Left kidney (tissue), 2 donors: ENCODE measurements around the gene LCLAT1. TPM values are rescaled to one million over a fixed set of nuclear protein-coding genes. Genes with fewer than 3 reads are reported as not detected.
"Not testable (repeated sequence)": the region's sequence is repeated elsewhere in the genome, so short reads cannot be mapped to it uniquely, and the experiment has no call there.

ENCODE experiments used
- DNase-seq: peaks from one replicate; pipeline ENCODE4 v3.0.0-alpha.2; 2013
- polyA plus RNA-seq: library from polyadenylated mRNA; unstranded; fragments of 120-200 nt; gene quantifications from one replicate; pipeline ENCODE4 v1.2.1, GENCODE V29; 2013; ENCODE audit not compliant: insufficient read length

LCLAT1 gene
- polyA plus RNA-seq, 1 donor: 22.9 TPM

- DNase-seq: no peak
Measured at GRCh38 chr2:30450025-30450424, 3.0 kb downstream of the LCLAT1 start.

DNA sequence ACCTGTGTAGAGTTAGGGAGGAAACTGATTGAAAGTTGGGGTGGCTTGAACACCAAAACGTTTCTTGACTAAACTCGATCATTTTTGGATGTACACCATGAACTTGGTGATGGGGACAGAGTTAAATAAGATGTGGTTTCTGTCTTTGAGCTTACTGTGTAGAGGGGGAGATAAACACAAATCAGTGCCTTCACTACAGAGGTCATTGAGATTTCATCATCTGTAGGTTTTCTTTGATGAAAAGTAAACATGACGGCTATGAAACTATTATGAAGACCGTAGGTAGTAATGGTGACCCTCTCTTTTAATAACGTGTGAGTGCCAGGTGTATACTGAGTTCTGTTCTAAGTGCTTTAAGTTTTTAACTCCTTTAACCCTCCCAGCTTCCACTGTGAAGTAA, 6.5 kb downstream of the LCLAT1 start:
- no peak for DNase-seq

GRCh38 chr2:30454571-30454970, 7.5 kb downstream of the LCLAT1 start:
- no peak for DNase-seq

- DNase-seq: no peak
Measured at GRCh38 chr2:30455114-30455738, 8.2 kb downstream of the LCLAT1 start.

GRCh38 chr2:30456106-30456505, 9.1 kb downstream of the LCLAT1 start:
- no peak for DNase-seq

DNA sequence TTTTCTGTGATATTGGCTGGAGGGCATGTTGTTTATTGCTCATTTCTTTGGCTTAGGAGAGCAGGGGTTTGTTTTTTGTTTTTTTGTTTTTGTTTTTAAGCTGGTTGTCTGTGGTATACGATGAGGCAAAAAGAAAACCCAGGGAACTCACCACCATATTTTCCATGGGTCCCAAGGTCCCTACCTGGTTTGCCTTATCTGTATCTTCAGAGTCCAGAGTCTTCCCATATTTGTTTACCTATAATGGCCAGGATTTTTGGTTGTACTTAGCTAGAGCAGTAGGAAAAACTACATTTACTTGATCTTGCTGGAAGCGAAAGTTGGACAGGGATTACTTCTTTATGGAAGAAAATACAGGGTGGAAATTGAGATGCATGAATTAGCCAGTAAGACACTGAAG, 9.5 kb downstream of the LCLAT1 start:
- DNase-seq: no peak

DNA sequence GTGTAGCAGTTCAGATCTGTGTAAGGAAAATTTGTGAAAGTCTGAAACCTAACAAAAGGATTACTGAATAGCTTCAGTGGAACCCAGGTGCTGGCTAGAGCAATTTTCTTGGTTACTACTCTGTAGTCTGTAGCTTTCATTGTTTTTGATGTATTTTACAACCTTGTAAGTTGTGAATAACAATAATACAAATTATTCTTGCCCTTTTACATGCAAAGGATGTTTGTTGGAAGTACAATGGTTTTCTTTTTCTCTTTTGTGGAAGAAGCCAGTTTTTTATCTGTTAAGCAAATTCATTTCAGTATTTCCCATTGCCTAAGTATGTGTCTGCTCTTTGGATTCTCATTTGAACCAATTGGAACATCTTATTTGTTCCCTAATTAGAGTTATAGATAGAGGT, 10.2 kb downstream of the LCLAT1 start:
- DNase-seq: no peak

GRCh38 chr2:30459140-30459539, 12.1 kb downstream of the LCLAT1 start:
- no peak for DNase-seq

- no peak for DNase-seq
Measured at GRCh38 chr2:30462131-30462857, 15.2 kb downstream of the LCLAT1 start.

DNA sequence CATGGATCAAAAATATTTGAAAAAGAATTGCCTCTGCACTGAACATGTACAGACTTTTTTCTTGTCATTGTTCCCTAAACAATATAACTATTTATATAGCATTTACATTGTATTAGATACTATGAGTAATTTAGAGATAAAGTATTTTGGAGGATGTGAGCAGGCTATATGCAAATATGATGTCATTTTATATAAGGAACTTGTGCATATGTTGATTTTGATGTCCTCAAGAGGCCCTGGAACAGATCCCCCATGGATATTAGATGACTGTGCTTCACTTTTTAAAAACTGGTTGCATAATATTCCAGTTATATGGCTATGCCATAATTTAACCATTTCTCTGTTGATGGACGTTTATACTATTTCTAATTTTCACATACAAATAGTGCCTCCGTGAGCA, 16.5 kb downstream of the LCLAT1 start:
- no peak for DNase-seq

GRCh38 chr2:30464544-30465170, 17.6 kb downstream of the LCLAT1 start:
- peak; percentile 57 for DNase-seq

GRCh38 chr2:30465171-30465545, 18.1 kb downstream of the LCLAT1 start:
- DNase-seq: no peak

DNA sequence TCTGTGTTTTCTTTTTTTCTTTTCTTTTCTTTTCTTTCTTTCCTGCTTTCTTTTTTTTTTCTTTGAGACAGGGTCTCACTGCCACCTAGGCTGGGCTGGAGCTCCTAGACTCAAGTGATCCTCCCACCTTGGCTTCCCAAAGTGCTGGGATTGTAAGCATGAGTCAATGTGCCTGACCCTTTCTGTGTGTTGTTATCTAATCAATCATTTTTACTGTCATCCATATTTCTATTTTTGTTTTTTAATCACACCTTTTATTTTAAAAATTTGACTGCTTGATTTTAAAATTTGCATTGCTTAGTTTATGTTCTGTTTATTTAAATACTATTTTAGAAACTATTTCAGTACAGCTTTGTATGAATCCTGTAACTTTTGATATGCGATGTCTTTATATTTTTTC, 19.2 kb downstream of the LCLAT1 start:
- DNase-seq: no peak

DNA sequence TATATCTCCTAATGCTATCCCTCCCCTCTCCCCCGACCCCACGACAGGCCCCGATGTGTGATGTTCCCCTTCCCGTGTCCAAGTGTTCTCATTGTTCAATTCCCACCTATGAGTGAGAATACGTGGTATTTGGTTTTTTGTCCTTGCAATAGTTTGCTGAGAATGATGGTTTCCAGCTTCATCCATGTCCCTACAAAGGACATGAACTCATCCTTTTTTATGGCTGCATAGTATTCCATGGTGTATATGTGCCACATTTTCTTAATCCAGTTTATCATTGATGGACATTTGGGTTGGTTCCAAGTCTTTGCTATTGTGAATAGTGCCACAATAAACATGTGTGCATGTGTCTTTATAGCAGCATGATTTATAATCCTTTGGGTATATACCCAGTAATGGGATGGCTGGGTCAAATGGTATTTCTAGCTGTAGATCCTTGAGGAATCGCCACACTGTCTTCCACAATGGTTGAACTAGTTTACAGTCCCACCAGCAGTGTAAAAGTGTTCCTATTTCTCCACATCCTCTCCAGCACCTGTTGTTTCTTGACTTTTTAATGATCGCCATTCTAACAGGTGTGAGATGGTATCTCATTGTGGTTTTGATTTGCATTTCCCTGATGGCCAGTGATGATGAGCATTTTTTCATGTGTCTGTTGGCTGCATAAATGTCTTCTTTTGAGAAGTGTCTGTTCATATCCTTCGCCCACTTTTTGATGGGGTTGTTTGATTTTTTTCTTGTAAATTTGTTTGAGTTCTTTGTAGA, 20.2 kb downstream of the LCLAT1 start:
- DNase-seq: not testable (repeated sequence)

GRCh38 chr2:30470426-30470825, 23.4 kb downstream of the LCLAT1 start:
- DNase-seq: no peak

DNA sequence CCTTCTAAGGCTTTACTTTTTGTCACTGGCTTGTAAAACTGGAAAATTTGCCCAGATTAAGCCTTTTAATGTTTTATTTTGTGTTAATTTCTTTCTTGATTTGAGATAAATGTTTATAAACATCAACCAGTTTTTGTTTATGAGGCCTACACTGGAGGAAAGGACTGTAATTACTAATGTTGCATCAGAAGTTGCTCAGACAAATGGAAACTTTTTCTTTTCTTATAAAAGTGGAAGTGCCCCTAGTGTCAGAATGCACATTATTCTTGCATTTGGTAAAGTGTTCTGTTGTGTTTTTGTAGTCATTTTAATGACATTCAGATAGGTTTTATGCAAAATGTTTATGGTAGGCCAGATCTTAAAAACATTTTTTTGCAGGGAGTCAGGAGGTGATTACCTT, 25.3 kb downstream of the LCLAT1 start:
- DNase-seq: no peak

DNA sequence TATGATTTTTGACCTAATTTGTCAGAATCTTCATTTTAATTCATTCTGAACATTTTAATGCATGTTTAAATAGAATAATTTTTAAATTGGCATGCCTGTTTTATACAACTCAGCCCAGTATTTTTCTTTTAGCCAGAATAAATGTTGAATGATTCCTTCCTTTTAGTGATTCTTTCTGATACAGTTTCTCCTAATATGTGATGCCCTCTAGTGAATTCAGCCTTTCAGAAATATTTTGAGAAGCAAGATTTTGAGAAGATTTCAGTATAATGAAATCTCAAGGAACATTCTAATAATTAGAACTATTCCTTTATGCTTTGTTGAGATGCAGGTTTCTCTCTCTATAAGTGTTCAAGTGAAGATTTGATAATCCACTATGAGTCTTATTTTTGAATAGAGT, 28.5 kb downstream of the LCLAT1 start:
- no peak for DNase-seq

- no peak for DNase-seq
Measured at GRCh38 chr2:30476636-30477035, 29.6 kb downstream of the LCLAT1 start.

DNA sequence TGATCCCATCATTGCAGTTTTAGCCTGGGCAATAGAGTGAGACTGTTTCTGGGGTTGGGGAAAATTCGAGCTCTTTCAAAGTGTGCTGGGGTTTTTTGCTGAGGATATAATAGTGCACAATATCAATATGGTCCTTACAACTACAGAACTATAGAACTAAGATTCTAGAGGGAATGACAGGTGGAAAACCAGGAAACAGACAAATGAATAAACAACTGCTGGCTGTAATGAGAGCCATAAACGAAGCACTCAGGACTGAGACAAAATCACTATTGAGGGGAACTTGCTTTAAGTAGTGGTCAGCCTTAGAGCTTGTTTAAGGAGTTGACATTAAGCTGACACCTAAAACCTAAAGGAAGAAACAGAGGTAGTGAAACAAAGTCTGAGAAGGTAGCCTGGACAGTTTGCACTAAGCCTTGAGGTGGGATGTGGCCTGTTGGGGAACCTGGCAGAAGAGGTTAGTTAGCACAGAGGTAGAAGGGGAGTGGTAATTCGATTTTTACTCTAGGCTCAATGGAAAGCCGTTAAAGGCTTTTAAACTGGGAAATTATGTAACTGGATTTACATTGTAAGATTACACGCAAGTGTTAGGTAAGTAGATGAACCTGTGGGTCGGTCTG, 33.8 kb downstream of the LCLAT1 start:
- no peak for DNase-seq

DNA sequence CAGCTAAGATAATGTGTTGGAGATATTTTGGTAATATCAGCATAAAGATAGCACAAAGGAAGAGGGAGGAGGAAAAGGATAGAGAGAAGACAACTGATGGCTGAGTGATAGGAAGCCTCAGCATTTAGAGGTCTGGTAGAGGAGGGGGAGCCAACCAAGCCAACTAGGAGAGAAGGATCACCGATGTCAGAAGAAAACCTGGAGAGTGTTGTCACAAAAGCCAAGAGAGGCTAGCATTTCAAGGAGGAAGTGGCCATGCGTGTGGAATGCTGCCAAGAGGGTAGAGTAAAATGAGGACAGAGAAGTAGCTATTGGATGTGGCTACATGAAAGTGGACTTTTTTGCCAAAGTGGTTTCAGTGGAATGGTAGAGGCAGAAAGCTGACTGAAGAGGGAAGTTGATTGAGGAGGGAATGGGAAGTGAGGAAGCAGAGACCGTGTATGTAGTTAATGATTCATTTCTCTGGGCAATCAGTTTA, 34.3 kb downstream of the LCLAT1 start:
- DNase-seq: no peak

DNA sequence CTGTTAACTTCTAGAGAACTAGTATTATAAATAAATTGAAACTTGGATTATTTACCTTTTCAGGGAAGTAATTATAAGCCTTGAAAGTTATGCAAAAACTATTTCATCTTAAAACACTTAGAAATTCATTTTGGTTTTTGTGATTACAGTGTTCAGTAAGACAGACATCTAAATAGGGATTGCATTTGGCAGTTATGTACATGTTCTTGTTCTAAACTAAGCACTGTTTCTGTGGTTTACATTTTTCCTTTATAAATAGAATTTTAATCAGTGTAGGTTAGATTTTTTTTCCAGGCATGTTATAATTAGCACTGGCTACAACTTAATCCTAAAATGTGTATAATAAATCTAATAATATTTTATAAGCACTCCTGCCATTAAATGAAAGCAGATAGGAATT, 35.0 kb downstream of the LCLAT1 start:
- DNase-seq: no peak

DNA sequence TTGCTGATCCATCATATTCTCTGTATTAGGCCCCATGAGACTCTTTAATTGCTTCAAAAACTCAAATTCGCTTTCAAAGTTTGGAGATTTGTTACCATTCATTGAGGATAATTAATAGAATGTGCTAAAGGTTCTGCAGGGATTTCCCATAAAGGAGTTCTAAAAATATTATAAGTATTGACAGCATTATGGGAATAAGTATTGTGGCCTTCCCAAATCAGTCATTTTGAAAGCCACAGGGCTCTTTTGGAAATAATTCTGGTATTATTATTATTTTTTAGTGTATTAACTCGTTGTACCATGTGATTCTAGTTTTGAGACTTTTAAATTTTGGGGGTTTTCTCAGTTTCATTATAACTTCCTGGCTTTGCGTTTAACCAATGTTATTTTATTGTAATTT, 37.1 kb downstream of the LCLAT1 start:
- DNase-seq: no peak
